Bone marrow (tissue), 2 donors: ENCODE measurements around the gene KIF3C.
"Not testable (repeated sequence)": the region's sequence is repeated elsewhere in the genome, so short reads cannot be mapped to it uniquely, and the experiment has no call there.

Experiments
- DNase-seq, 2 donors: peaks; one replicate each; lab custom pipeline; 2025; lab: John Stamatoyannopoulos, UW

KIF3C gene

GRCh38 chr2:25915944-25916772 lies 66.1 kb downstream of the KIF3C start:
- peak in 1 of 2 donors; percentile 44 for DNase-seq

- not testable (repeated sequence) for DNase-seq
These were observed 66.9 kb downstream of the KIF3C start for GRCh38 chr2:25915411-25915810.

GRCh38 chr2:25913696-25913973 lies 68.7 kb downstream of the KIF3C start:
- DNase-seq = not testable (repeated sequence)

DNA sequence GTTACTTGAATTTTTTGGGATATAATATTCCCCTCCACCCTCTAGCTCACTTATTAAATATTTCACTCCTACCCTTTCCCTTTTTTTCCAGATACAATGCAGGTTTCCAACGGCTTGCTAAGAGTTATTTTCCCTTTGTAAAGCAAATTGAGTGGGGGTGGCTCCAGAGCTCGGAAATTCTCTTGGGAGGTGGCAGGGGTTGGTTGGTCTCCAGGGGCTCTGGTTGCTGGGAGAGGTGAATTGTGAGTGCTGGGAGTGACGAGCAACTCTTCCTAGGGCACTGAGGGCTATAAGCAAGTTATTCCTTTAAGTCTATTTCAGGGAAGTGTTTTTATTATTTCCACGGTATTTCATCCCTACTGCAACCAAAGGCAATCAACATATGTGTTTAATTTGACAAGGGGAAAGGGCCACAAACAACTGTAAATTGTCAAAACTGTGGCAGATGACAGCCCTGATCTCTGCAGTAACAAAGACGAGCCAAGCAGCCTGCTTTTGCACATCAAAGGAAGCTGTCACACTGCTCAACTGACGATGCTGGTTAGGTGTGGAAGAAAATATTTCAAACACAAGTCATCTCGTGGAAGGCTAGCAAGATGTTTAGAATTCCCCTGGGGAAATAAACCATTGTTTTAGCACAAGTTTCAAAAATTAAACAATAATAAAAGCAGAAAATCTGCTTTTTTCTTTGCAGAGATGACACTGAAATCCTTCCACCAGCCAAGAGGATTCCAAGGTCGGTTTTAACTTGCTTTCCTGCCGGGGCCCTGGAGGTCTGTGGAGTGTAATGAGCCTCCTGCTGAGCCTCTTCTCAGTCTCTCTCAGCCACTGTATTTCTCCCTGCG lies 69.2 kb downstream of the KIF3C start:
- no peak for DNase-seq

DNA sequence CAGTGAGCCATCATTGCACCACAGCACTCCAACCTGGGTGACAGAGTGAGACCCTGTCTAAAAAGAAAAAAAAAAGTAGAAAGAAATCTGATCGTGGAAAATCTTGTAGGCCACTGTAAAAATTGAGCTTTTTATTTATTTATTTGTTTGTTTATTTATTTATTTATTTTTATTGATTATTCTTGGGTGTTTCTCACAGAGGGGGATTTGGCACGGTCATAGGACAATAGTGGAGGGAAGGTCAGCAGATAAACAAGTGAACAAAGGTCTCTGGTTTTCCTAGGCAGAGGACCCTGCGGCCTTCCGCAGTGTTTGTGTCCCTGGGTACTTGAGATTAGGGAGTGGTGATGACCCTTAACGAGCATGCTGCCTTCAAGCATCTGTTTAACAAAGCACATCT lies 72.7 kb downstream of the KIF3C start:
- not testable (repeated sequence) for DNase-seq

GRCh38 chr2:25905126-25905525 lies 77.2 kb downstream of the KIF3C start:
- no peak for DNase-seq

GRCh38 chr2:25903216-25903776 lies 79.0 kb downstream of the KIF3C start:
- no peak for DNase-seq

DNA sequence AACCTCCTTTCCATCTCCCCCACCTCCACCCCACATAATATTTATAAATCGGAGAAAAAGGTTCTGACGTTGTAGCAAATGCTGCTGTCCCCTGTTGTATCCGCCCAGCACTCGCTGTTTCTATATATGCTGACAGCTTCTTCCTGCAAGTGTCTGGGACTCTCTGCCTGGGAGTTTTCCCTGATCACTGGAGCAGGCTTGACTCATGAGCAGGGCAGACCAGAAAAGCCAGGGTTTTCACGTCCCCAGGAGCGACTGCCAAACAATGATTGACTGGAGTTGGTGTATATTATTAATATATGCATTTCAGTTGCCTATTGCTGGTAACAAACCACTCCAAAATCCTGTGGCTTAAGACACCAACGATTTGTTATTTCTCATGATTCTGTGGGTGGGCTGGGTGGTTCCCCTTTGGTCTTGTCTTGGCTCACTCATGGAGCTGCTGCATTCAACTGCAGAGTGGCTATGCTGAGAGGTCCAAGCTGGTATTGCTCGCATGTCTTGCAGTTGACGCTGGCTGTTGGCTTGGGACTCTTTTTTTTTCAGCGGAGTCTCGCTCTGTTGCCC lies 82.8 kb downstream of the KIF3C start:
- no peak for DNase-seq

- no peak for DNase-seq
These were observed 84.8 kb downstream of the KIF3C start for GRCh38 chr2:25897506-25897905.

DNA sequence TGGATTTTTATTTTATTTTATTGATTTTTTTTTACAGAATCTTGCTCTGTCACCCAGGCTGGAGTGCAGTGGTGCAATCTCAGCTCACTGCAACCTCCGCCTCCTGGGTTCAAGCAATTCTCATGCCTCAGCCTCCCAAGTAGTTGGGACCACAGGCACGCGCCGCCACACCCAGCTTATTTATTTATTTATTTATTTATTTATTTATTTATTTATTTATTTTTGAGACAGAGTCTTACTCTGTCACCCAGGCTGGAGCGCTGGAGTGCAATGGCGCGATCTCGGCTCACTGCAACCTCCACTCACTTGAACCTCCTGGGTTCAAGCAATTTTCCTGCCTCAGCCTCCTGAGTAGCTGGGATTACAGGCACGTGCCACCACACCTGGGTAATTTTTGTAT lies 86.0 kb downstream of the KIF3C start:
- DNase-seq = not testable (repeated sequence)

DNA sequence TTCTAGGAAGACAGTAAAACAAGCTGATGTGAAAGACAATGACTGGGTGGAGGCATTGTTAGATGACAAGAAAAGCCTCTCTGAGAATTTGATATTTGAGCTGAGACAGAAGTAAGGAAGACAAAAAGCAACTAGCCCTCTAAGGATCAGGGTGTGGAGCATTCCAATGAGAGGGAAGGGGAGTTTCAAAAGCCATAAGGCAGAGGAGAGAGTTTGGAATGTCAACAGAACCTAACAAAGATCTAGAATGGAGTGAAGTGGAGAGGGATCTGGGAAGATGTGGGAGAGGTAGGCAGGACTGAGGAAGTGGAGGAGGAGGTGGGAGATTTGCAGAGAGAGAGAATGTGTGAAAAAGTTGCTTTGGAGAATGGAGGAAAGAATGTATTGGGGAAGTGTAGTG lies 86.7 kb downstream of the KIF3C start:
- no peak for DNase-seq

GRCh38 chr2:25895018-25895417 lies 87.3 kb downstream of the KIF3C start:
- DNase-seq = no peak

GRCh38 chr2:25894135-25894830 lies 88.0 kb downstream of the KIF3C start:
- no peak for DNase-seq

- DNase-seq = no peak
These were observed 90.6 kb downstream of the KIF3C start for GRCh38 chr2:25891672-25892071.

DNA sequence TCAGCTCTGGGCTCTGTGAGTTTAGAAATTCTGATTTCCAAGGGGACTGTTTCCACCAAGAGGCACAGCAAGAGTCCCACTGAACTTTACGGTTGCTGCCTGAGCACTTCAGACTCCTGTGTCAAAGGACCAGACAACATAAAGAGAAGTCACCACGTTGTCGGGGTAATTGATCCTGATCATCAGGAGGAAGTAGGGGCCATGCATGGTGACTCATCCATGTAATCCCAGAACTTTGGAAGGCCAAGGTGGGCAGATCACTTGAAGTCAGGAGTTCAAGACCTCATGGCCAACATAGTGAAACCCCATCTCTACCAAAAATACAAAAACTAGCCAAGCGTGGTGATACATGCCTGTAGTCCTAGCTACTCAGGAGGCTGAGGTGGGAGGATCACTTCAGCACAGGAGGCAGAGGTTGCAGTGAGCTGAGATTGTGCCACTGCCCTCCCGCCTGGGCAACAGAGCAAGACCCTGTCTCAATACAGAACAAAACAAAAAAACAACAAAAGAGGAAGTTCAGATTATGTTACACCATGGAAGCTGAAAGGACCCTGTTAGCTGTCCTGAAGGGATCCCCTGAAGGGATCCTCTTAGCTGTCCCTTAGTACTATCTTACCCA lies 94.6 kb downstream of the KIF3C start:
- no peak for DNase-seq

DNA sequence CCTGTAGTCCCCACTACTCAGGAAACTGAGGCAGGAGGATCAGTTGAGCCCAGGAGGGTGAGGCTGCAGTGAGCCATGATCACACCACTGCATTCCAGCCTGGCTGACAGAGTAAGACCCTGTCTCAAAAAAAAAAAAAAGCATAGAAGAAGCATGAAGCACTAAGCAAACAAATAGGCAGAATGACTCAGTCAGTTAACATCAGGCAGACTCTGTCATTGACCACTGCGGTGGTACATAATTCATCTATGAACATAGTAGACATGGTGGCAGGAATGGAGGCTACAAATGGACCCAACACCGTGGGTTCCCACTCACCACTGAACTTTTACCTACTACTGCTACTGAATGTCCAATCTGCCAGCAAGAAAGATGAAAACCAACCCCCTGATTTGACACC lies 96.4 kb downstream of the KIF3C start:
- no peak for DNase-seq

- no peak for DNase-seq
These were observed 100.5 kb downstream of the KIF3C start for GRCh38 chr2:25881764-25882163.

GRCh38 chr2:25879133-25879730 lies 103.1 kb downstream of the KIF3C start:
- DNase-seq = no peak

- DNase-seq = peak; percentile 95 to 96
These were observed 103.8 kb downstream of the KIF3C start, which contains the start of gene ASXL2 for GRCh38 chr2:25878361-25879132. Gene ASXL2 (minus strand): TSS chr2:25878487. CDS start chr2:25878222, 265 bp downstream.
